ENCODE measurements around the gene GLT1D1.
"Not testable (repeated sequence)": the region's sequence is repeated elsewhere in the genome, so short reads cannot be mapped to it uniquely, and the experiment has no call there.

The GLT1D1 gene

DNA sequence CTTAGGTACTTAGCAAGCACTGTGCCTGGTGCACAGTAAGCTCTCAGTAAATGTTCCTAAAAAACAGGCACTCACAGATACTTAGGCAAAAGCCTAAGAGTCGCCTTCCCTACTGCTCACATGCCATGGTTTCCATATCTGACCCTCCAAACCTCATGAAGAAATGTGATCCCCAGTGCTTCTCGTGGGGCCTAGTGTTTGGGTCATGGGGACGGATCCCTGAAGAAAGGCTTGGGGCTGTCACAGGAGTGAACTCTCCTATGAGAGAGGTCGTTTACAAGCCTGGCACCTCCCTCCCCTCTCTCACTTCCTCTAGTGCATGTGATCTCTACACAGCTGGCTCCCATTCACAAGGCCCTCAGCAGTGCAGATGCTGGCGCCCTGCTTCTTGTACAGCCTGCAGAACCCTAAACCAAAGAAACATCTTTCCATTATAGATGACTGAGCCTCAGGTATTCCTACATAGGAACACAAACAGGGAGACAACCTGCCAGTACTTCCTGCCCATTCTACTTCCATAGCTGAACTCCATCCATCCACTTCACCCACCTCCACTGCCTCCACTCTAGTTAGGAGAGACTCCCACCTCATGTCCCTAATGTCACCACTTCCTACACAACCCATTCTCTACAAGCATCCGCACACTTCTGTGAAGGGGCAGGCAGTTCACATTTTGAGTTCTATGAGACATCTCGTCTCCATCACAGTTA is 32.4 kb upstream of the GLT1D1 start:
- DNase-seq (ENCODE audit: low spot score) = peak; percentile 71

DNA sequence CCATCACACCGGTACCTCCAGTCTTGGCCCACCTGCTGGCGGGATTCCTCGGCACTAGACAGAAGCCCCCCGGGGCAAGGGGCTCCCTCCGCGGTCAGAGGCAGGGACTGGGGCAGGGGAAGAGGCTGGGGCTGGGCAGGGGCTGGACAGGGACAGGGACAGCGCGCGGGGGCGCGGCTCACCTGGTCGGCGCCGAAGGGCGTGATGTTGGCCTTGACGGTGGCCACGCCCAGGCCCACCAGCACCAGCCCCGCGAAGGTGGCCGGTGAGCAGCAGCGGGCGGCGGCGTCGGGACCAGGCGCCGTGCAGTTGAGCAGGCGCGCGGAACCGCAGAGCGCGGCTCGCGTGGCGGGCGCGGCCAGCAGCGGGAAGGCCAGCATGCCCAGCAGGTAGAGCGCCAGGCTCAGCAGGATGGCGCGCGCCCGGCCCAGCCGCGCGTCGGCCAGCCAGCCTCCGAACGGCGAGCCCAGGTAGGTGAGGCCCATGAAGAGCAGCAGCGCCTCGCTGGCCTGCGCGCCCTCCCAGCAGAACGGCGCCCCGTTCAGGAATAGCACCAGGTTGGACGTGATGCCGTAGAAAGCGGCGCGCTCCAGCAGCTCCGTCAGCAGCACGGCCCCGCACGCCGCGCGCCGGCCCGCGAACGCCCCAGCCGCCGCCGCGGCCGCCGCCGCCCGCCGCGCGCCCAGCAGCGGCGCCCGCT is 29.9 kb upstream of the GLT1D1 start:
- no peak for DNase-seq (ENCODE audit: low spot score)

DNA sequence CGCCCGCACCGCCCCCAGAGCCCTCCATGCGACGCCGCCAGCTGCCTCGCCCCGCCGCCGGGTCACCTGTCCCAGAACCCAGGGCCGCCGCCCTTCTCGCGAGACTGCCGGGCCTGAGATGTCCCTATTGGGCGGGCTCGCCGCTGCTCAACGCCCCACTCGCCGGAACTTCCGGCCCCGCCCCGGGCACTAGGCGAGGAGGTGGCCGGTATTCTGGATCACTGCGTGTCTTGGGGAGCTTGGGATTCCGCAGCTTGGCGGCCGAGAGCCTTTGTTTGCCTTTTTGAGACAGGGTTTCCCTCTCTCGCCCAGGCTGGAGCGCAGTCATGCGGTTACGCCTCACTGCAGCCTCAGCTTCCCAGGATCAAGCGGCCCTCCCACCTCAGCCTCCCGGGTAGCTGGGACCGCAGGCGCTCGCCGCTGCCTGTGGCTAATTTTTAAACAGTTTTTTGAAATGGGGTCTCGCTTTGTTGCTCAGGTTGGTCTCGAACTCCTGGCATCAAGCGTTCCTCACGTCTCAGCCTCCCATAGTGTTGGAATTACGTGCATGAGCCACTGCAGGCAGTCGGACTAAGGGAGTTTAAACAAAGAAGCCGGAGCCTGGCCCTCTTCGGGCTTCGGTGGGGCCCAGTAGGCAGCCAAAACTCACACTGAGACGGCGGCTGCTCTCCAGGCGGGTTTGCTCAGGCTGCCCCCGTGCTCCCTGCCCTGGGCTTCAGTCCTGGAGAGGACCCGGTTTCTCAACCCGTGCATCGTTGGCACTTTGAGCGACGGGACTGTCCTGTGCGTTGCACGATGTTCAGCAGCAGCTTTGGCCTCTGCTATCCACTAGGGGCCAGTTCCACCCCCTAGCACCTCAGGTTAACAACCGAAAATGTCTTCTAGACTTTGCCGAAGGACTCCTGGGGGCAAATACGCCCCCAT is 29.1 kb upstream of the GLT1D1 start, which contains the start of gene SLC15A4:
SLC15A4 (minus strand) TSS at position 43 of the 924 bp plus-strand sequence; CDS start at position 28, 15 bp downstream.
- peak; percentile 89 for DNase-seq (ENCODE audit: low spot score)

DNA sequence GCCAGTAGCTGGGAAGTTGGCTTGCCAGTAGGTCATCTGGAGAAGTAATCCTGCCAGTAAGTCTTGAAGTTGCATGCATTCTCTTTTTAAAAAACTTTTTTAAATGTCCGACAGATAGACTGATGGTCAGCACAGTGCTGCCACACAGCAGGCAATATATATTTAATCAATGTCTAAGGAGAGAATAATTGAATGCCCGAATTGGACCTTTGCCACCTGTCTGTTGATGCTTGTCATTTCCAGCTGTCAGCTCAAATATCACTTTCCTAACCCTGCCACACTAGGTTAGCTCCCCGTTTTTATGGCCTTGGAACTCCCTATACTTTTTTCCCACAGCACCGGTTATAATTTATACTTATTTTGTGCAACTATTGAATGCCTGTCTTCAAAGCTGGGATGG is 27.4 kb upstream of the GLT1D1 start:
- no peak for DNase-seq (ENCODE audit: low spot score)

DNA sequence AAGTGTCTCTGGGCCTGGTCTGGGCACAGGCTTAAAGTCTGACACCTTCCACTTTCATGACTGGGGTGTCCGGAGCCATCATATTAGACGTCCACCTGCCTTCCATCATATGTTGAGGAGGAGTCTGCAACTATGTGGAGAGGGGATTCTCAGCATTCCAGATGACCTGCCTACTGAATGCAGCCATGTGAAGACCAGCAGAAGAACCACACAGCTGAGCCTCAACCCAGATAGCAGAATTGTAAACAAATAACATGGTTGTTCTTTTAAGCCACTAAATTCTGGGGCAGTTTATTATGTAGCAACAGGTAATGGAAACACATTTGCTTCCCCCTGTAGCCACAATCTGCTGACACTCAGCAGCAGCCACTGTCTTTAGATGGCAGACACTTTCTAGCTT is 25.6 kb upstream of the GLT1D1 start:
- no peak for DNase-seq (ENCODE audit: low spot score)

DNA sequence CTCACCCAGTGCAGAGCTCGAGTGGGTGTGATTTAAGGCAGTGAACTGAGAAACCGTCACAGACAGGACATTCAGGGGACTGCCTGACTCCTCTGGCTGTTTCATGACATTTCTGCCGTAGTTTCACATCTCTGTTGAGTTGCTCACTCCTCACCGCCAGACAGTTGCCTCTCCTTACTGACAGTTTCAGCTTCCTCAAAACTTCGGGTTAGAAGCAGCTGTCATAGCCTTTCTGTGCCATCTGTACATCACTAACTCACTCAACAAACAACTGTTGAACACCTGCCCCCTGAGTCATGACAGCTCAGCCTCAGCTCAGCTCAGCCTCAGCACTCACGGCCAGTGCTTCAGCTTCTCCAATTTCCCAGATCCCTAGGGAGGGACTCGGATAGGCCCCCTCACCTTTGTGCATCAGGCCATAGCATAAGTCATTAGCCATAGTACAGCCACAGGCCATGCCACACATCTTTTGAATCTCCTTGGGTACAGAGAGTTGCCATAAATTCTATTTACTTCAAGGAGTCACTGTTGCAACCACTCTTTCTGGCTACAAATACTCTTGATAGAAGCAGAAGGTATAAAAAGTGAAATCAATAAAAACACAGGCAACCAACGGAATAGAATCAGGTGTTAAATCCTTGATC is 23.3 kb upstream of the GLT1D1 start:
- no peak for DNase-seq (ENCODE audit: low spot score)

DNA sequence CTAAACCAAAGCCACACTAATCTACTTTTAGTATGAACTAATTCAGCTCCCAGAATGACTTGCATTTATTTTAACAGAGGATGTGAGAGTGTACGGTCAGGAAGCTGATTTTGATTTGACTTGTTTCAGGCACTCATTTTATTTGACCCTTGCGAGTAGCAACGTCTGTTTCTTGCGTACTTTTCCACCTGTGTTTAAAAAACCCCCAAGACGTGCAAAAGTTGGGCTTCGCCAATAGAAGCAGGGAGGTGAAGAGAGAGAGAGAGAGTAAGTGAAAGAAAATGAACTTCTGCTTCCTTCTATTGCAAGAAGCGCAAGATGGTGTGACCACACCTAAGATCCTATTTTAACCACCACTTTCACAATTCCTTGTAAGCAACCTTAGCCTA is 22.8 kb upstream of the GLT1D1 start:
- DNase-seq (ENCODE audit: low spot score) = no peak

DNA sequence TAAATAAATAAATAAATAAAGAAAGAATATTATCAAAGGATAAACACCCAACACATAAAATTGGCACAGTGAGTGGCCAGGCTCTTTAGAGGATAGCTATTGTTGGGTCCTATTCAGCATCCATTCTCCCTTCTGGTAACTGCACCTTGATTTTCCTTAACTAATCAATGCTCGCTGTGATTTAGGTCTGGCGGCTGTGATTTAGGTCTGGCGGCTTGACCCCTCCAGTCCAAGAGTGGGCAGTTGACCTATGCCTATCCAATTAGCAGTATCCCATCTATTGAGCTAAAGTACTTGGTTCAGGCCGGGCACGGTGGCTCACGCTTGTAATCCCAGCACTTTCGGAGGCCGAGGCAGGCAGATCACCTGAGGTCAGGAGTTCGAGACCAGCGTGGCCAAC is 19.9 kb upstream of the GLT1D1 start:
- DNase-seq (ENCODE audit: low spot score) = no peak

DNA sequence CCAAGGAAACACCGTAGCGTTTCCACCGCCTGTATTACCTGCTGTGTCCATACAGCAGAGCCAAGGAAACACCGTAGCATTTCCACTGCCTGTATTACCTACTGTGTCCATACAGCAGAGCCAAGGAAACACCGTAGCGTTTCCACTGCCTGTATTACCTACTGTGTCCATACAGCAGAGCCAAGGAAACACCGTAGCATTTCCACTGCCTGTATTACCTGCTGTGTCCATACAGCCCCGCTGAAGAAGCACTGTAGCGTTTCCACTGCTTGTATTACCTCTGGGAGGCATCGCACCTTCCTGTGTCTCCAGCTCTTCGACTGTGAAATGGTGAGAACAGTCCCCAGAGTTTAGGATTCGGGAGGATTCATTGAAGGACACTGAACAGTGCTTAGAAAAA is 13.4 kb upstream of the GLT1D1 start:
- DNase-seq (ENCODE audit: low spot score) = not testable (repeated sequence)

DNA sequence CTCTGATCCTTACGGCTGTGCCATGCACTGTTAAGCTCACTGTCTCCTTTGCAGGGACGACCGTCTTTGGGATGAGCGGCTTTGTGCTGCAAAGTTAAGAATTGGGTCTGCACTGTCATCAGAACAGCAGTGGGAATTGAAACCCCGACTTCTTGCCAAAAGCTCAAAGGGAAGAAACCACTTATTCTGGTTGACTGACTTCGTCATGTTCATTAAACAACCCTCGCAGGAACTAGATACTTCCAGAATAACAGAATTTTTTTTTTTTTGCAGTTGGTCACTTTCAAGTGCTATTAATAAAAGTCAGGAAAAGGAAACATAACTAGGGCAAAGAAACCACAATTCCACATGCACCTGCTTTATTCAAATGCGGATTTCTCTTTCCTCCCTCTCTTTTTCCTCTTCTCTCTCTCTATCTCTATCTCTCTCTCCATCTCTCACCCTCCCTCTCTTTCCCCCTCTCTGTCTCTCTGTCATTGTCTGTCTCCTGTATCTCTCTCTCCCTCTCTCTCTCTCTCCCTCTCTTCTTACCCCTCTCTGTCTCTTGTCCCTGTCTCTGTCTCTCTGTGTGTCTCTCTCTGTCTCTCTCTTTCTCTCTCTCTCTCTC is 12.3 kb upstream of the GLT1D1 start:
- DNase-seq (ENCODE audit: low spot score) = peak; percentile 51

DNA sequence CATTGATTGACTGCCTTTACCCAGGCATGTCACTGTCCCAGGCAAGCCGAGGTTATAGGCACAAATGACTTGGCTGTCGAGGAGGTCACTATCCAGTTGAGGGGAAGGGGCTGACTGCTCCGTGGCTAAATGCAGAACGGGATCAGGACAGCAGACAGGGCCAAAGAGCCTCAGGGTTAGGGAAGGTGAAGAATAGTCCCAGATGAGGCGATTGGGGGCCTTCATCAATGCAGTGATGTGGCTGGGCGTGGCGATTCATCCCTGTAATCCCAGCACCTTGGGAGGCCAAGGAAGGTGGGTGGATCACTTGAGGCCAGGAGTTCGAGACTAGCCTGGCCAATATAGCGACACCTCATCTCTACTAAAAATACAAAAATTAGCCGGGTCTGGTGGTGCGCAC is 10.7 kb upstream of the GLT1D1 start:
- DNase-seq (ENCODE audit: low spot score) = no peak

DNA sequence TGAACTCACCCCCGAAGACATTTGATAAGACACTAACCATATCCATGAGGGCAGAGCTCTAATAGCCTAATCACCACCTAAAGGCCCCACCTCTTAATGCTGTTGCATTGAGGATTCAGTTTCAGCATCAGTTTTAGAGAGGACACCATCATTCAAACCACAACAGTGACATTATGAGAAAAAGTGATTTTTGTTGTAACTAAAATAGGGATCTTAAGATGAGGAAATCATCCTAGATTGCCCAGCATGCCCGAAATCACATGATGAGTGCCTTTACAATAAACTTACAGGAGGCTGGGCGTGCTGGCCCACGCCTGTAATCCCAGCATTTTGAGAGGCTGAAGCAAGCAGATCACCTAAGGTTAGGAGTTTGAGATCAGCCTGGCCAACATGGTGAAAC is 9.7 kb upstream of the GLT1D1 start:
- DNase-seq (ENCODE audit: low spot score) = no peak

DNA sequence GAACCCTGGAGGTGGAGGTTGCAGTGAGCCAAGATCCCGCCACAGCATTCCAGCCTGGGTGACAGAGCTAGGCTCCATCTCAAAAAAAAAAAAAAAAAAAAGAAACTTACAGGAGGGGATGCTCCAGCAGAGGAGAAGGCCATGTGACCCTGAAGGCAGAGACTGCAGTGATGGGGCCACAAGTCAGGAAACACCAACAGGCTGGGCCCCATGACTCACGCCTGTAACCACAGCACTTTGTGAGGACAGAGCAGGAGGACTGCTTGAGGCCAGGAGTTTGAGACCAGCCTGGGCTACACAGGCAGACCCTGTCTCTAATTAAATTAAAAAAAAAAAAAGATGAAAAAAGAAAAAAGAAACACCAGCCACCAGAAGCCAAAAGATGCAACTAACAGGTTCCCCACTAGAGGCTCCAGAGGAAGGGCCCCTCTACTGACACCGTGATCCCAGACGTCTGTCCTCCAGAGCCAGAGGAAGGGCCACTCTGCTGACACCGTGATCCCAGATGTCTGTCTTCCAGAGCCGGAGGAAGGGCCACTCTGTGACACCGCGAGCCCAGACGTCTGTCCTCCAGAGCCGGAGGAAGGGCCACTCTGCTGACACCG is 9.1 kb upstream of the GLT1D1 start:
- no peak for DNase-seq (ENCODE audit: low spot score)

DNA sequence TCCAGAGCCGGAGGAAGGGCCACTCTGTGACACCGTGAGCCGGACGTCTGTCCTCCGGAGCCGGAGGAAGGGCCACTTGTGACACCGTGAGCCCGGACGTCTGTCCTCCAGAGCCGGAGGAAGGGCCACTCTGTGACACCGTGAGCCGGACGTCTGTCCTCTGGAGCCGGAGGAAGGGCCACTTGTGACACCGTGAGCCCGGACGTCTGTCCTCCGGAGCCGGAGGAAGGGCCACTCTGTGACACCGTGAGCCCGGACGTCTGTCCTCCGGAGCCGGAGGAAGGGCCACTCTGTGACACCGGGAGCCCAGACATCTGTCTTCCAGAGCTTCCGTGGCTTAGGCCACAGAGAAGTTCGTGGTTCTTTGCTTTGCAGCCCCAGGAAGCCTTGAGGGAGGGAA is 6.6 kb upstream of the GLT1D1 start:
- DNase-seq (ENCODE audit: low spot score) = not testable (repeated sequence)

DNA sequence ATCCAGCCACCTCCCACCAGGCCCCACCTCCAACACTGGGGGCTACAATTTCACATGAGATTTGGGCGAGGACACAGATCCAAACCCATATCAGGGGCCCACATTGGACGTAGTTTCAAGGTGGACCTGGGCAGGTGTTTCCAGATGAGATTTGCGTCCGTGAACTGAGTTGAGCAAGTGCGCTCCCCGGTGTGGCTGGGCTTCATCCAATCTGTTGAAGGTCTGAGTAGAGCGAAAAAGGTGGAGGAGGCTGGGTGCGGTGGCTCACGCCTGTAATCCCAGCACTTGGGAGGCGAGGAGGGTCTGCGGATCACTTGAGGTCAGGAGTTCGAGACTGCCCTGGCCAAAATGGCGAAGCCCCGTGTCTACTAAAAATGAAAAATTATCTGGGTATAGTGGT is 4.9 kb upstream of the GLT1D1 start:
- DNase-seq (ENCODE audit: low spot score) = no peak

DNA sequence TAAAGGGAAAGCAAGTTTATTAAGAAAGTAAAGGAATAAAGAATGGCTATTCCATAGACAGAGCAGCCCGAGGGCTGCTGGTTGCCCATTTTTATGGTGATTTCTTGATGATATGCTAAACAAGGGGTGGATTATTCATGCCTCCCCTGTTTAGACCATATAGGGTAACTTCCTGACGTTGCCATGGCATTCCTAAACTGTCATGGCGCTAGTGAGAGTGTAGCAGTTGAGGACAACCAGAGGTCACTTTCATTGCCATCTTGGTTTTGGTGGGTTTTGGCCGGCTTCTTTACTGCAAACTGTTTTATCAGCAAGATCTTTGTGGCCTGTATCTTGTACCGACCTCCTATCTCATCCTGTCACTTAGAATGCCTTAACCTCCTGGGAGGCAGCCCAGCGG is 3.5 kb upstream of the GLT1D1 start:
- not testable (repeated sequence) for DNase-seq (ENCODE audit: low spot score)

DNA sequence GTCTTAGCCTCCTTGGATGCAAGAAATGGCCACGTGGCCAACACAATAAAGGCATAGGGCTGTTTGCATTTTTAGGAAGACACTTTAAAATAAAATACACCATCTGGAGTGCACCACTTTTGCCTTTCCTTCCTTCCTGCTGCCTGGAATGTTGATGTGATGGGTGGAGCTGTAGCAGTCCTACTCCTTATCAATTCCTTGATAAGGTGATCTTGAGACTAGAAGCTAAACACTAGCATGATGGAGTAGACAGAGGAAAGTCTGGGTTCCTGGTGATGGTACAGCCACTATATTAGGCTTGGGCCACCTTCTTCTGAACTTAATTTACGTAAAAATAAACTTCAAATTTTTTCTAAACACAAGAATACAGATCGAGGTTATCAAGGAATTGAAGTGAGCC is 2.9 kb upstream of the GLT1D1 start:
- no peak for DNase-seq (ENCODE audit: low spot score)

DNA sequence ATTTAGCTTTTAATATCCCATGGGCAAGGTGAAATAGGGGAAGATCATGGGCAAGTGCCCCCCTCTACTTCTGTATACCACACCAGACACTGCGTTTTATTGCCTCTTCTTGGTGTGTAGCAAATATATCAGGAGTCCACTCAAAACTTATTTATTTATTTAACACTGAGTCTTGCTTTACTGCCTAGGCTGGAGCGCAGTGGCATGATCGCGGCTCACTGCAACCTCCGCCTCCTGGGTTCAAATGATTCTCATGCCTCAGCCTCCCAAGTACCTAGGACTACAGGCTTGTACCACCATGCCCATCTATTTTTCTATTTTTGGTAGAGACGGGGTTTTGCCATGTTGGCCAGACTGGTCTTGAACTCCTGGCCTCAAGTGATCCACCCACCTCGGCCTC is 1.8 kb upstream of the GLT1D1 start:
- not testable (repeated sequence) for DNase-seq (ENCODE audit: low spot score)

DNA sequence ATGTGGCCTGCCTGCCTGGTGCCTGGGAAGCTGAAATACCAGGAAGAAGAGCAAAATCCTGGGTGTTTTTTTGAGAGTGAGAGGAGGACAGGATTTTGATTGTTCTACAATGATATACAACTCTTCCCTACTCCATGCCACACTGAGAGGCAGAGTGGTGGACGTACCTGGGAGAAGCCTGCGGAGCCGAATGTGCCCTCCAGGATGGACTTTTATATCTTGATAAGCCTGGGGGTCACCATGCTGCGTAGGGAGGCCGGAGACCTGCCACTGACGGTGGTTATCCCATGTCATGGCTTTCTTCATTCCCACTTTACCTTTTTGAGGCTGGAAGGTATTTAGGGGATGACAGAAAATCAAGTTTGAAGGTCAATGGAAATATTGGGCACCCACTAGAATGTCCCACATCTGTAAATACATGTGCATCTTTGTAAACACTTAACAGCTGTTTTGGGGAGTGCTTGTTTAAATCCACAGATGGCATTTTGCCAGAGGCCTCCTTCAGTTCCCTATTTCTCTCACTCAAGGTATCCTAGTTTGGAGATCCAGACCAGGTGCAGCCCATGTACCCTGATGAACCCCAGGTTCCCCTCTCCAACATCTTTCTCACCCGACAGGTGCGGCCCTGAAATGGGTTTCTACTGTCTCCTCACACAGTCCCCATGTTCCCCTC is 1.1 kb upstream of the GLT1D1 start:
- DNase-seq (ENCODE audit: low spot score) = no peak

DNA sequence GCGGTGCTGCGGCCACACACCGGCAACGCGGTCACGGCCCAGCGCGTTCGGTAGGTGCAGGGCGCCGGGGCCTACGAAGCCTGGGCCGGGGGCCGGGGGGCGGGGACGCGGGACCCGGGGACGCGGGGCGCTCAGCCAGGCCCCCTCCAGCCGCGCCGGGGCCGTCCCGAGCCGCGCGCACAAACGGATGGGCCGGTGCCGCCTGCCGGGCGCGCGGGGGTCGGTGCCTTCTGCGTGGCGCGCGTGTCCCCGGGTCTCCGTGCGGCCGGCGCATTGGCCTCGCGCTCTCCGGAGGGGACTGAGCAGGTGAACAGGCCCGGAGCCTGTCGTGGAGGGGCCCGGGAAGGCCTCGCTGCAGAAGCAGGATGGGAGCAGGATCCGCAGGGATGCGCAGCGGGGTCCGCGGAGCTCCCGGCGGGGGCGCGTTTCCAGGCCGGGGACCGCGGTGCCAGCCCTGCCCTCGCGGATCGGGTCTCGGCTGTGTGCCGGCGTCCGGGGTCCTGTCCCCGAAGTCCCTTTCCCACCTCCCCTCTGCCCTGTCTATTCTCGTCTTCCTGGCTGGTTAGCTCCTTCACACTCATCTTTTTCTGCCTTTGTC is 421 bp downstream of the GLT1D1 start:
- DNase-seq (ENCODE audit: low spot score) = no peak
